Embryonic facial prominence (tissue), 1 donor: ENCODE data around the gene RNF112.

Experiments used
- DNase-seq: peaks from one replicate; pipeline ENCODE4 v3.0.0-alpha.2; 2016; ENCODE audit errors: extremely low spot score

RNF112 gene

DNA sequence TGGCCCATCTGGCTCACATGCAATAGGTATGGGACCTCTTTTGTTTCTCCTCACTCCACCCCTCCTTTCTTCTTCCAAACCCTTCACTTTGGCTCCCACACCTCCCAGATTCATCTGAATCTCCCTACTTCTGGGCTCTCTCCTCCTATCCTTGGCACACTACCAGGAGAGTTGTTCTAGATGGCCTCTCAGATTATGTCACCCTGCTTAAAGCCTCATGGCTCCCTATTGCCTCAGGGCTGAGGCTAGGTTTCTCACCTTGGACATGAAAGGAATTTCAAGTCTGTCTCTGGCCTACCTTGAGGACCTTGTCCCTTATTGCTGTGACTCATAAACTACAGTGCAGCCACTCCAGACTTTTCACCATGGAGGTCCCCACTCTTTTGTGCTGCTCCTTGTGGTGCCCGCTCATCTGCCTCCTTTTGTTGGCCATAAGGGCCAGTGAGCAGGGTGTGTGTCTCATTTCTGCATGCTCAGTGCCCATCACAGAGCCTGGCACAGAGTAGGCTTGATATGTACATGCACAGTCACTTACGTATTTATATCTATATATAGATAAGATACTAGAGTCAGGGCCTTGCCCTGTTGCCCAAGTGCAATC is 23.0 kb upstream of the RNF112 start:
- peak; percentile 73 for DNase-seq

DNA sequence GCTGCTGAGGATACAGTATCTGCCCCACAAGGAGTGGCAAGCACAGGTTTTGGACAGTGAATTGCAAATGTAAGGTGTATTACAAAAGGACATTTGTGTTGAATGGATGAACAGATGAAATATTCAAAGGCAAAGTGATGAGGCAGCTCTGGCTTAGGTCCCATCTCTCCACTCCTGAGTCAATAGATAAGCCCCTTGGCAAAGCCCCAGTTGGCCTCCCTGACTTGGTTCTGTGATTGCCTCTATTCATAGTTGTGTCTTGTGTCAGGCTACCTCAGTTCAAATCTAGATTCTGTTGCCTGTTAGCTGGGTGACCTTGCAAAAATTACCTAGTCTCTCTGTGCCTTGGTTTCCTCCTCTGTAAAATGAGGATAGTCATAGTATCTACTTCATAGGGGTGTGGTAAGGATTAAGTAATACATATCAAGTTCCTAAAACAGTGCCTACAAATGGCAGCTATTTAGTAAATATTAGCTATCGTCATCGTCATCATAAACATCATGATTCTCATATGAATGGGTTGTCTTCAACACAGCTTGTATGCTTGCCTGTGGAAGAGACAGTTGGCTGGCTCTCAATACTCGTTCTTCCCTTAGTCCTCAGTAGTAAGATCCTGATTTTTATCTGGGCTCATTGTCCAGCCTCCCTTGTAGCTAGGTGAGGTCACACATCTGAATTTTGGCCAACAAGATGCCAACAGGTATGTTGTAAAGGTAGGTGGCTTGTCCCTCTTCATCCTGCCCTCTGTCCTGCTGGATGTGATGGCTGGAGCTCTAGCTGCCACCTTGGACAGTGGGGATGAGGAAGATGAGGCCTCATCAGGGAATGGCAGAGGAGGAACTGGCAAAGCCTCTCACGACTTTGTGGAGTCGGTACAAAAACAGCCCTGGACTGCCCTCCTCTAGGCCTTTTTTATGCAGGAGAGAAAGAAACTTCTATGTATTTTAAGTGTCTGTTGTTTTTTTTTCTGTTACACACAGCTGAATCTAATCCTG is 21.9 kb upstream of the RNF112 start:
- no peak for DNase-seq

DNA sequence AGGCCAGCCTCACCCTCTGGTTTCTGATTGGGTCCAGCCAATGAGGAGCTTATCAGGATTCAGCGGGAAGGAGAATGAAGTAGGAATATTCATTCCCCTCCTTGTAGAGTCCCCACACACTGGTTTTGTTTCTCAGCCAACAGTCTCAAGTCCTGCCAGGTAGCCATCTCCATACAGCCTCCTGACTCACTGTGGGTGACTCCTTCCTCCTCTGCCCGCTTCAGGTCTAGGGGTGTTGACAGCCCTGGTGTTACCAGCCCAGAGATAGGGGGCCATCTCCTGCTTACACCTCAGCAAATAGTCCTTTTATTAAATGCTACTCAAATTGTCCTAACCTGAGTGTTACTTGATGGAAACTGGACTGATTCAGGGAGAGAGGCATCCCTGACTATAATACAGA is 20.1 kb upstream of the RNF112 start:
- DNase-seq = no peak

DNA sequence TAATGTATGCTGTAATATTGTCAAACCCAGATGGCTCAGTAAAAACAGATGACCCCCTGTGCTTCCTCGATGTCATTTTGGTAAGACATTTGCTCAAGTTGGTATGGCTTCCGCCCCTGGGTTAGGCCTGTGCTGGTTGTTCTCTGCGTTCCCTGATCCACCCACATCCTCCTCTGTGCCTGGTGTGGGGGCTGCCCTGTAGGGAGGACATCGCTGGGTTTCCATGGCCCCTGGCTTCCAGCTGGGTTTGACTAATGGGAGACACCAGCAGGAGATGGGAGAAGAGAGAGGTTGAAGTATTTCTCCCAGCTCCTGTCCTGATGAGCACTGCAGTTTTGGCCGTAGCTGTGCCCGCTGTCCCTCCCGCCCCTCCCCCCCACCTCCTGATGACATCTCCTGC is 19.6 kb upstream of the RNF112 start:
- no peak for DNase-seq

DNA sequence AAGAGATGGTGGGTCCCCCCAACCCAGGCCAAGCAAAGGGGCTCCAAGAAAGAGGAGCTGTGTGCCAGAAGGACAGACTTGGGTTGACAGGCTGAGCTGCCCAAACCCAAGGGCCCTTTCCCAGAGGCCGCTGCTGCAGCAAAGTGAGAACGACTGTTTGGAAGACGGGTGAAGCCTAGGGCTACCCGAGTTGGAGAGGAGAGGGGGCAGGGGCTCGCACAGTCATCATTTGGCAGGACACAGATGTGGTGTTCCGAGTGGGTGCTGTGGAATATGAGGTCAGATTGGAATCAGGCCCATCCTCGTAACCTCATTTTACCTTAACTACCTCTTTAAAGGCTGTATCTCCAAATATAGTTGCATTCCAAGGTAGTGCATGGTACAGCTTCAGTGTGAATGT is 18.7 kb upstream of the RNF112 start:
- DNase-seq = no peak

DNA sequence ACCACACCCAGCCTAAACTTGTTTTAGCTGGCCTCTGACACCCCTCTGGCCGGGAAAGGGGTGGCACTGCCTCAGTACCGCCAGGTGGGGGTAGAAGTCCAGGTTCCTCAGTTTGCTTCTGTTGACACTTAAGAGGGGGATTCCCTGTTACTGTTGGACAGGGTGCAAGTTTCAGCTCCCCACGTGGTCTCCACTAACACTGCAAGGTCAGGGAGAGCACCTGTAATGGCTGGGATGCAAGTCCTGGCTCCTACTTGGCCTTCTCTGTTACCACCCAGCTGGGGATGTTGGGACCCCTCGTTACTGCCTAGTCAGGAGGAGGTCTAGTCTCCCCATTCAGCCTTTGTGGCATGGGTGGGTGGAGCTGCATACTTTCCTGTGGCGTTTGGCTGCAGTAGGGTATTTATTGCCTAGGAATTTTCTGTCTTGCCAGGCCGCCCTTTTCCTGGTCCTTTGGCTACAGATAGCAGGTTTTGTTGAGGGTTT is 13.4 kb upstream of the RNF112 start:
- DNase-seq = no peak

DNA sequence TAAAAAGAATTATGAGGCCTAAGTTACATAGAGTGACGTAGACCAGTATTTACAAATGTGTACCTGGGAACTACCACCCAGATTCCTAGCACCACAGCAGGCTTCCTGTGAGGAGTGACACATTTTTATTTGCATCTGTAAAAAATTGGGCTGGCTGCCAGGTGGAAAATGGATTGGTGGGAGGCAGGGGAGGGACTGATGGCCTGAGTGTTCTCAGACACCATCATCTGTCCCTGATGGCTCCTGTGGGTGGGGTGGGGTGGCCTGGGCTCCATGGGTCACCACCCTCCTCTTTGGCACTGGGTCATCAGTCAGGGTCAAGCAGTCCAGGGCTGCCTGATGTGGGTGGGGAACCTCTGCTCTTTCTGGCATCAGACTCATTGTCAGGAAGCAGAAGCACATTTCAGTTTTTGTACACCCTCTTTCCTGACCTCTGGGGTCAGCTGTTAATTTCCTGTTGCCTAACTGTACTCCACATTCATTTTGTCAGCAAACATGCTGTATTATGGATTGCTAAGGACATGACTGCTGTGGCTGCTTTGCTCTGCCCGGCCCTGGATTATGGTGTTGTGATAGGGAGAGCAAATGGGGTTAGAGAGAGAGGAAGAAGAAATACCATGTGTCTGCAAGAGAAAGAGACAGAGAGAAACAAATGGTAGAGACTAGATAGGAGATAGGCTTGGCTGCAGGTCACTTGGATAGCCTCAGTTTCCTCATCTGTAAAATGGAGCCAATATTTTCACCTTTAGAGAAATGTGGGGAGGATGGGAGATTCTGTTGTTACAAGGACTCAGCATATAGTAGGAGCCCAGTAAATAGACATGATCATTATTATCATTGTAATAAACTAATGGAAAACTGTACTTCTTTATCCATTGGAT is 12.5 kb upstream of the RNF112 start:
- no peak for DNase-seq

DNA sequence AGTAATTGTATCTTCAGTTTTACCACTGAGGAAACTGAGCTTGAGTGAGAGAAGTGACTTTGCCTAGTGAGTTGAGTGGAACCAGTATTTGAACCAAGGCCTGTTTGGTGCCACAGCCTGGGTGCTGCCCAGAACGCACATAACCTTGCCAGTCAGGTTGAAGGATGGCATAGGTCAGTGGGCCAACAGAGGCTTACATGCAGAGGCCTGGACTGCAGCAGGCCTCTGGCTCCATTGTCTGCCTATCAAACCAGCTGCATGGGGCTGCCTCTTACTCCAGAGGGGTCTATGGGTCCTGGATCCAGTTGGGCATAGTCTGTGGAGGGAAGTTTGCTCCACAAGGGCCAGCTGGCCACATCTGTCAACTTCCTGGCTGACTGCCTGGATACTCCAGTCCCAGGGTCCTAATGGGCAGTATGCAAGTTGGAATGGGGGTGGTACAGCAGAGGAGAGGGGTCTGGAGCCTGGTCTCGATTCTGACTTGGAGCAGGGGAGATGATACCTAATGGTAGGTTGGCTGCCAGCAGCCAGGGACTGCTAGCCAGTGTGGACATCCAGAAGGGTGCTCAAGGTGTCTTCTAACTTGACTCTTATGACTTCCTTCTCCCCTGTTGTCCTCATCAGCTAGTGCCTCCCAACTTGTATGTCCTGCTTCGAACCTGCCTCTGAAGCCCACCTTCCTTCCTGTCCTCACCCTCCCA is 11.1 kb upstream of the RNF112 start:
- DNase-seq = no peak

DNA sequence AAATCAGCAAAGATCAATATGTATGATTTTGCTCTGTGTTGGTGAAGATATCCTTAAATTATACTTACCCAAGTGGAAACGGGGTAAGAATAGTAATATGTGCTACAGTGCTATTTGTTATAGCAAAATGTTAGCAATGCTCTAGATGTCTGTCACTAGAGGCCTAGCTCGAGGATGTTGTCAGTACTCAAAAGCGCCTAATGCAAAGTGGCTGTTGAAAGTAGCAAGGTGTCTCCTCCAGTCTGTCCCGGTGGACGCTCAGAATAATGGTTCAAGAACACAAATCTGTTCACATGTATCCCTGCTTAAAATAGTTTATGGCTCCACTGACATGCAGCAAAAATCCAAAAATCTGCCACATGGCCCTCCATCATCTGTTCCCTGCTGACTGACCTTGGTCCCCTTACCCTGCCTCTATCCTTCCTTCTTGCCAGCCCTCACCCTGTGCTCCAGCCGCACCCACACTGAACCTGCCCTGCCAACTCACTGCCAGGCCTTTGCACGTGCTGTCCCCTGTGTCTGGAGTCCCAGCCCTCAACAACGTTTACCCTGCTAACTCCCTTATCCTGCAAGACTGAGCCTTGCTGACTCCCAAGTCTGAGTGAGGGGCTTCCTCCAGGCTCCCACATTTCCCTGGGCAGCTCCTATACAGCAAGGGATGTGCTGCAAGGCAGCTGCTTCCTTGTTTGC is 9.6 kb upstream of the RNF112 start:
- no peak for DNase-seq

DNA sequence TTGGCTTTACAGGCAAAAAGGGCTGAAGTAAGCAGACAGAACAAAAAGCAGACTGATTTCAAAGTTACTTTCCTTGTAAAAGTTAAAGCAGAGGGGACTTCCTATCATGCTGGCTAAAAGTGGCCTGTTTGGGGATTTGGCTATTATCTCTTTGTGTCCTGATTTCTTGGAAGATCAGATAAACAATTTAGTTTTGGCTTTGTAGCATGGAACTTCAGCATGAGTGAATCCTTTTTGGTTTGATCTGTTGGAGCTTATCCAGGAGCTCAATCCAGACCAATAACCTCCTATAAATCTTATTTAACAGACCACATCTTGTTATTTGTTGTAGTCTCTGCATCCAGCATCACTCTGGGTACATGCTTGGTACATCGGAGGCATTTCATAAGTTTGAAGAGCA is 8.9 kb upstream of the RNF112 start:
- no peak for DNase-seq

DNA sequence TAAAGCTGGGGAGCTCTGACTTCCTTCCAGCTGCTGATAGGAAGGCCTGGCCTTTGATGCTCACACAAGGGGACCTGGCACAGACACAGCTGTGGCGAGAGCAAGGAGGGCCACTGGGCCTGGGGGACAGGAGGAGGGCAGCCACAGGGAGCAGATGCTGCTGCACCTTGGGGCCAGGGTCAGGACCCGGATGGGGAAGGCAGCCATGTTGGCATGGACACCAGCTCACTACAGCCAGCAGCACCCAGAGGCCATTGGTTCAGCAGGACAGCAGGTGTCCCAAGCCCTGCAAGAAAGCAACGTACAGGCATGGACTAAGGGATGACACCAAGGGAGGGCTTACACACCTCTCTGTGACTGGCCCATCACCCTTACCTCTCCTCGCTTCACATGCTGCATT is 8.0 kb upstream of the RNF112 start:
- DNase-seq = no peak

DNA sequence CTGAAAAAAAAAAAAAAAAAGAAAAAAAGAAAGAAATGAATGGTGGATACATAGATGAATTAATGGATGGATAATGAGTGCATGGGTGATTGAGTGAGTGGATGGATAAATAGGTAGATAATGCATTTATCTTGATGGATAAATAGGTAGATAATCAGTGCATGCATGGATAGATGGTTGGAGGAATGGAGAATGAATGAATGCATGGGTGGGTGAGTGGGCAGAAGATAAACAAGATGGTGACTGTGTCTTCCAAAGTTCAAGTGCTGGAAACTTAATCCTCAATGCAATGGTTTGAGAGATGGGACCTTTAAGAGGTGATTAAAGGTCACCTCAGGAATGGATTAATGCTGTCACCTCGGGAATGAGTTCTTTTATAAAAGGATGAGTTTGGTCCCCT is 6.8 kb upstream of the RNF112 start:
- no peak for DNase-seq

DNA sequence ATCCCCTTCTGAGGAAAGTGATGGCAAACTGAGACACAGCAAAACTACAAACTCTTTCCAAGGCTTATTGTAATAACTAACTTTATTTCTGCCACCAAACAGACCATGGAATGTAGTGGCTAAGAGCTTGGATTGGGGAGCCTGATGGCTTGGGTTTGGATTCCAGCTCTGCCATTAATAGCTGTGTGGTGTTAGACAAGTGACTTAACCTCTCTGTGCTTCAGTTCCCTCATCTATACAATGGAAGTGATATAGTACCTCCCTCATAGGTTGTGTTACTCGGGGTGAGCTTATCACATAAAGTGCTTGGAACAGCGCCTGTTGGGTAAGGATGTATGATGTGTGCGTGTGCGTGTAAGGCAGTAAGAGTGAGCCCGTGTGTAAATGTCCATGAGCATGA is 5.9 kb upstream of the RNF112 start:
- DNase-seq = no peak

DNA sequence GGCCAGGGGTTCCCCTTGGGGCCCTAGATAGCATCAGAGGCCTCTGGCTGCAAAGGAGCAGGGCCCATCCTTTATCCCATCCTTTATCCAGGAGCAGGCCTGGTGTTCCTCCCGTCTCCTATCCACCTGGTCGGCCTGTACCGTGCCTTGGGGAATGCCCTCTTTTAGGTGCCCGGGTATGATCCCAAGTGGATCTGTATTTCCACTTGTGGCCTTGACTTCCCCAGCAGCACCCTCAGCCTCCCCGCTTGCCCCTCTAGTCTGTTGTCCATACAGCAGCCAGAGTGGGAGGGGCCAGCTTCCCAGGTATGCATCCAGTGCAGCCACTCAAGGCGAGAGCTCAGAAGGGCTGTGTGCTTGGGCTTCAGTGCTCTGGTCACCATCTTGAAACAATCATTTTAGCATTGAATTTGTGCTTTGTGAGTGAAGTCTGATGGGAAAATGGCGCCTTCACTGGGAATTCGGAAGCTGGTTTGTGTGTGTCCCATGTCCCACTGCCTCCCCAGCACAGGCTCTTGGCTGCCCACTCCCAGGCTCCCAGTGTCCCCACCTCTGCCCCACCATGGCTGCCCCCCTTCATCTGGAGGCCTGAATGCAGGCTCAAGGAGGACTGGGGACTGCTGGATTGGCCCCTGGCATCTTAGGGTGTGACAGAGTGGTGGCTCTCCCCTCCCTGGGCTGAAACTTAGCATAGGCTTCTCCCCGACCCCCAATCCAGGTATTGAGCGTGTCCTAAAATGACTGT is 3.3 kb upstream of the RNF112 start:
- DNase-seq = no peak

DNA sequence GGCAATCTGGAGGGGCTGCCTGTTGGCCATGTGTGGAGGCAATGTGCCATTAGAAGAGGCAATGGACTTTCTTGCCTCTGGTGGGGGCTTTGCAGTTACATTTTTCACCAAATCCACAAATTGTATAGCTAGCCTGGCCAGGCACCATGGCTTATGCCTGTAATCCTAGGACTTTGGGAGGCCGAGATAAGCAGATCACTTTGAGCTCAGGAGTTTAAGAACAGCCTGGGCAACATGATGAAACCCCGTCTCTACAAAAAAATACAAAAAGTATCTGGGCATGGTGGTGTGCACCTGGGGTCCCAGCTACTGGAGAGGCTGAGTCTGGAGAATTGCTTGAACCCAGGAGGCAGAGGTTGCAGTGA is 2.7 kb upstream of the RNF112 start:
- no peak for DNase-seq

DNA sequence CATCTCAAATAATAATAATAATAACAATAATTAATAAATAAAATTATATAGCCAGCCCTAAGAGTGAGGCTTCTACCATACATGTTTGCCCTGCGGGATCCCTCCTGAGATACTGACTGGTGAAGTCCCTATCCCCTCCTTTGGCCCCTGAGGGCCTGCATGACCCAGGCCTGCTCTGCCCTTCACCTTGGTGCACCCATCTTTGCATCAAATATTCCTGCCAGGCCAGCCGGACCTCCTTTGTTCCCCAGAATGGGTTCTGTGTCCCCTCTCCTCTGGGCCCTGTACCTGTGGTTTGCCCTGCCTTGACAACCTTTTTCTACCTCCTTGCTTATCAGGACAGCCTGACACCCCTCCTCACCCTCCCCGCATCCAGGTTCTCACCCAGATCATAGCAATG is 2.0 kb upstream of the RNF112 start:
- no peak for DNase-seq

DNA sequence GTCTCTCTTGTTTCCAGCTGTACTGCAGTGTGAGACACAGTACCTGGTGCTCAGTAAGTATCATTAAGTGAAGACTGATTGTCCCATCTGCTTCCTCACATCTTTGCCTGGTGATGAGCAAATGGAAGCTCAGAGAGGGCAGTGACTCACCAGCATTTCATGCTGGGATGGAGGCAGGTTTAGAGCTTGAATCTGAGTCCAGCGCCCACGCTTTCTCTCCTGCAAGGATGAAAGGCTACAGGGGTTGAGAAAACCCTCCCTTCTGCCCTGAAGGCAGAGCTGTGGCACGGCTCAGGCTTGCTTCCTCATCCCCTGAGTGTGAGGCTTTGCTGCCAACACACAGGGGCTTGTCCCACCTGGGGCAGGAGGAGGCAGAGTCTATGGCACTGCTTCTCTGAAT is 1.5 kb upstream of the RNF112 start:
- DNase-seq = no peak

DNA sequence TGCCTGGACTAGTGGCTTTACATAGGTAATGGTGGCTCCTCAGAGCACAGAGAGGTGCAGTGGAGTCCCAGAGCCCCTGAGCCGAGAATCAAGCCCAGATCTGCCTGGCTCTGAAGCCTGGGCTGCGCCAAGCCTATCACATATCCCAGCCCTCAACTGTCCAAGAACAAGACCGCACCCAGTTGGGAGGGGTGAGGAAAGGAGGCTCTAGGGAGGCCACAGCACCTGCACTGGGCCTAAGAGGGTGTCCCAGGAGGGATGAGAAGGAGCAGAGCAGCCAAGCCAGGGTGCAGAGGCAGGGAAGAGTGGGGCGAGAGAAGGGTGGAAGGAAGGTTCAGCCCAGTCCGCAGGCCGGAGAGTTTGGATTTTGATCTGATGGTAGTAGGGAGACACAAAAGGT is 941 bp upstream of the RNF112 start:
- DNase-seq = no peak

DNA sequence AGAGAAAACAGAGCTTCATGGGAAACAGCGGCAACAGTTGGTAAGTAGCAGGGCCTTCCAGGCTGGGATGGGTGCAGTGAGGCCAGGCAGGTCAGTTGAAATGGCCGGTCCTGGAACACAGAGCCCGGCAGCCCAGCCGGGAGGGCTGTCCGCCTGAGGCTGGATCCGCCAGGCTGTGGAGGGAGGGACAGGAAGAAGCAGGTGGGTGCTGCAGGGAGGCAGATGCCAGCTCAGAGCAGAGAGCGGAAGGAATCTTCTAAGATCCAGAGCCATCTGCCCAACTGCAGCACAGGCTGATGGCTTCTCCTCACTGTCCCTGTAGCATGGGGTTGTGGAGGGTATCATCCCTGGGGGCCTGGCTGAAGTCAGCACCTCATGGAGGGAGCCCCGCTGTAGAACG is 599 bp downstream of the RNF112 start:
- no peak for DNase-seq

DNA sequence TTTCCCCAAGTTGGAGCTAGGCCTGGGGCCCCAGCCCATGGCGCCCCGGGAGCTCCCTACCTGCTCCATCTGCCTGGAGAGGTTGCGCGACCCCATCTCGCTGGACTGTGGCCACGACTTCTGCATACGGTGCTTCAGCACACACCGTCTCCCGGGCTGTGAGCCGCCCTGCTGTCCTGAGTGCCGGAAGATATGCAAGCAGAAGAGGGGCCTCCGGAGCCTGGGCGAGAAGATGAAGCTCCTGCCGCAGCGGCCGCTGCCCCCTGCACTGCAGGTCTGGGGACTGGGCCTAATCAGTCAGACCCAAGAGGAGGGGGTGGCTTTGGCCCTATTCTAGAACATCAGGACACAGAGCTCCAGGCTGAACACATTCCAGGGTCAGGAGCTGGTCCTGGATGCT is 1.5 kb downstream of the RNF112 start:
- DNase-seq = no peak
